Stimulated activated naive CD8-positive, alpha-beta T cell treated with anti-CD3 and anti-CD28 coated beads, Interleukin-15, amount 100 ng/mL, for 72 hours (primary cell): Measurements from ENCODE around the gene SMAD2.
"Not testable (repeated sequence)": the region's sequence is repeated elsewhere in the genome, so short reads cannot be mapped to it uniquely, and the experiment has no call there.

Experiments used
- ATAC-seq: fragments of 150-1000 bp; cut with Tn5 transposase; 2 replicates; pipeline ENCODE4 v1.10.0; 2021; ENCODE audit warnings: mild to moderate bottlenecking, moderate library complexity
- DNase-seq, 2 donors: peaks; one replicate each; pipeline ENCODE4 v3.0.0; 2021 to 2022
- H3K27ac Mint-ChIP-seq, 2 donors: one replicate each; pipeline ENCODE4 v1.8.0; 2022; ENCODE audit warnings: mild to moderate bottlenecking in 2 of 2, mixed read lengths in 2 of 2, moderate library complexity in 2 of 2
- H3K27me3 Mint-ChIP-seq: one replicate; pipeline ENCODE4 v1.8.0; 2022; ENCODE audit warnings: mixed read lengths
- H3K4me1 Mint-ChIP-seq: one replicate; pipeline ENCODE4 v1.8.0; 2022; ENCODE audit warnings: mild to moderate bottlenecking, mixed read lengths
- H3K4me3 Mint-ChIP-seq, 2 donors: one replicate each; pipeline ENCODE4 v1.8.0; 2022; ENCODE audit warnings: mild to moderate bottlenecking in 2 of 2, mixed read lengths in 2 of 2, moderate library complexity in 1 of 2
- H3K9me3 Mint-ChIP-seq, 2 donors: one replicate each; pipeline ENCODE4 v1.8.0; 2022; ENCODE audit warnings: mixed read lengths in 2 of 2

Gene SMAD2

DNA sequence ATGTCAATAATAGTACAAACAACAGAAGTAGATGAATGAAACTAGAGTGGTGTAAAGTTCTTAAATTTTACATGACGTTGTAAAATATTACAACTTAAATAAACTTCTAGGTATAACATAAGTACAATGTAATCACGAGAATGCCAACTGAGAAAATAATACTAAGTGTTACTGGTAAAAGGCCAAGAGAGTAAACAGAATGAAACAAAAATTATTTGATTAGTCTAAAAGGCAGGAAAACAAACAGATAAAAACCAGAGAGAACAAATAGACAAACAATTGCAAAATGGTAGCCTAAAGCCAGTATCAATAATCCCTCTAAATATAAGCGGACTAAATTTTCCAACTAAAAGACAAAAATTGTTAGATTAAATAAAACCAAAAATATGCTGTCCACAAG, 71.9 kb downstream of the SMAD2 start:
- no peak overlapping the region for H3K27ac Mint-ChIP-seq
- H3K4me1 Mint-ChIP-seq: peaks cover 5% of the 10 kb centered on the region
- ATAC-seq (no peak), DNase-seq (no peak)
- no peak overlapping the region for H3K4me3 Mint-ChIP-seq
- H3K9me3 Mint-ChIP-seq: peaks cover 12 to 33% of the 10 kb centered on the region in 2 donors
- H3K27me3 Mint-ChIP-seq: no peaks in the 10 kb centered on the region

- Mint-ChIP-seq H3K27me3 (no peaks in the 10 kb centered on the region), H3K9me3 (no peaks in the 10 kb centered on the region), H3K4me3 (no peak overlapping the region), H3K27ac (no peak overlapping the region), H3K4me1 (no peaks in the 10 kb centered on the region)
- ATAC-seq: no peak
- no peak for DNase-seq
These were observed 82.8 kb downstream of the SMAD2 start for GRCh38 chr18:47847635-47848034.

- H3K4me3 Mint-ChIP-seq: no peak overlapping the region
- ATAC-seq (no peak), DNase-seq (no peak)
- no peak overlapping the region for H3K27ac Mint-ChIP-seq
- no peaks in the 10 kb centered on the region for H3K27me3 Mint-ChIP-seq
- no peaks in the 10 kb centered on the region for H3K9me3 Mint-ChIP-seq
- no peaks in the 10 kb centered on the region for H3K4me1 Mint-ChIP-seq
These were observed 84.0 kb downstream of the SMAD2 start for GRCh38 chr18:47846431-47846830.

DNA sequence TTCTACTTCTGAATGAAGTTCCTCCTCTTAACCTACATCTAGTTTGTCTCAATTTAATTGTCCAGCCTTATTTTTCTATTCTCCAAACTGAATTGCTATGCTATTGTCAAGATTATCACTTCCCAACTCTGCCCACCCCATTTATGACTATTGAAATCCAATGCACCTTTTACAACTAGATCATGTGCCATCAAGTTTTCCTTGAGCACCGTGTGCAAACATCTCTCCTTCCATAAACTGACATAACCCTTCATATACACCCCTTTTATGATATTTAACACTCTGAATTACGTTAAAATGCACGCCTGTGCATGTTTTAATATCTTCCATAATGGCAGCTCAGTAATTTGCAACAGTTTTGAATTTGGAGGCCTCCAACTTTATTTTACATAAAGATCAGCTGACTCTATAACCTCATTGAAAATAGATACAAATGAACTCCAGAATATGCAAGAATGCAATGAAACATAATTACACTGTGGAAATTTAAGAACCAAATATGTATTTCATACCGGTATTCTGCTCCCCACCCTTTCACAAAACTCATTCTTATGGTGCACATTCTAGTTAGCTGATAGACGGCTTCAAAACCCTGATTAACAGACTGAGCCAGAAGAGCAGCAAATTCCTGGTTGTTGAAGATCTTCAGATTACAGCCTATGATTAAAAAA, 85.5 kb downstream of the SMAD2 start:
- Mint-ChIP-seq H3K4me1 (no peaks in the 10 kb centered on the region), H3K27me3 (no peaks in the 10 kb centered on the region), H3K4me3 (no peak overlapping the region), H3K9me3 (no peaks in the 10 kb centered on the region), H3K27ac (no peak overlapping the region)
- DNase-seq: no peak
- no peak for ATAC-seq

- Mint-ChIP-seq H3K27me3 (no peaks in the 10 kb centered on the region), H3K4me3 (no peak overlapping the region), H3K27ac (no peak overlapping the region), H3K9me3 (no peaks in the 10 kb centered on the region), H3K4me1 (no peaks in the 10 kb centered on the region)
- no peak for ATAC-seq
- no peak for DNase-seq
These were observed 87.6 kb downstream of the SMAD2 start for GRCh38 chr18:47842836-47843235.

- ATAC-seq: no peak
- H3K27ac Mint-ChIP-seq: no peak overlapping the region
- DNase-seq: no peak
- H3K9me3 Mint-ChIP-seq: no peaks in the 10 kb centered on the region
- H3K4me3 Mint-ChIP-seq: no peak overlapping the region
- H3K4me1 Mint-ChIP-seq: no peaks in the 10 kb centered on the region
- H3K27me3 Mint-ChIP-seq: no peaks in the 10 kb centered on the region
These were observed 92.1 kb downstream of the SMAD2 start for GRCh38 chr18:47838396-47838795.

DNA sequence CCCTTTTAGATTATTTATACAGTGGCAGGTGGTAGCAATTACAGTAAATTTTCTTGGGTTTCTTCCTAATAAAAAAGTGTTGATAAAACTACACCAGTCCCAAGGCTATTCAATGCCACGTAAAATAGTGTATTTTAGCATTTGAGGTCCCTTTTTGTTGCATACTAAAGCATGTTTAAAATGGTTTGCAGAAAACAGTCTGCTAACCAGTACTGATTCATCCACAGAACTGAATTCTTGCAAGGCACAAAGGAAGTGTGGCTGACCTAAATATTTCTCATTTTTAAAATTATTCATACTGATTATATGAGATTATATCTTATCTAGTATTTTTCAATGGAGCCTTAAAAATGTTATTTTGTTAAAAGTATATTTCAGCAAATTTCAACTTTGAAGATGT, 98.1 kb downstream of the SMAD2 start:
- ATAC-seq: no peak
- H3K27ac Mint-ChIP-seq: no peak overlapping the region
- H3K9me3 Mint-ChIP-seq: peaks cover 4 to 9% of the 10 kb centered on the region in 2 donors
- H3K27me3 Mint-ChIP-seq: no peaks in the 10 kb centered on the region
- no peak overlapping the region for H3K4me3 Mint-ChIP-seq
- no peaks in the 10 kb centered on the region for H3K4me1 Mint-ChIP-seq
- DNase-seq: no peak

- Mint-ChIP-seq H3K9me3 (peaks cover 4 to 9% of the 10 kb centered on the region in 2 donors), H3K27ac (no peak overlapping the region), H3K4me1 (no peaks in the 10 kb centered on the region), H3K4me3 (no peak overlapping the region), H3K27me3 (no peaks in the 10 kb centered on the region)
- ATAC-seq (no peak), DNase-seq (no peak)
These were observed 99.1 kb downstream of the SMAD2 start for GRCh38 chr18:47831351-47831750.

DNA sequence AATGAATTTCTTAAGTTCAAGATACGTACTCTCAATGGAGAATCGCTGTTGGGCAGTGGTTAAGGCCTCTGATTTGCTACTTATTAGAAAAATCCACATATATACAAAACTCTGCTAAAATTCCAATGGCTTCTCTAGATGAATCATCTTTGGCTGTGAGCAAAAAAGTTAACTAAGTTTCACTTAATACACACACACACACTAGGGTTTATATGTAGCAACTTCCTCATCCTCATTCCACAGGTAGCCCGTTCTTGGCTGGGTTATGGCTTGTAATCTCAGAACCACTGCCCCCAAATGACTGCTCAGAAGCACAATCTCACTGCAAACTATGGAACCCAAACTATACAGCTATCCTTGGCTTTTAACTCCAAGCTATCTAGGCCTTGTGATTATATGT, 99.7 kb downstream of the SMAD2 start:
- peak overlapping the region in 1 of 2 donors; percentile 19 for H3K27ac Mint-ChIP-seq

GRCh38 chr18:47829831-47830230, 100.6 kb downstream of the SMAD2 start:
- H3K4me1 Mint-ChIP-seq: no peaks in the 10 kb centered on the region
- ATAC-seq: no peak
- peaks cover 4 to 9% of the 10 kb centered on the region in 2 donors for H3K9me3 Mint-ChIP-seq

More for the DNA sequence above, 99.7 kb downstream of the SMAD2 start:
- H3K4me1 Mint-ChIP-seq: no peaks in the 10 kb centered on the region
- no peak for ATAC-seq
- H3K4me3 Mint-ChIP-seq: no peak overlapping the region
- no peaks in the 10 kb centered on the region for H3K27me3 Mint-ChIP-seq
- no peak for DNase-seq
- peaks cover 4 to 9% of the 10 kb centered on the region in 2 donors for H3K9me3 Mint-ChIP-seq

GRCh38 chr18:47828031-47828430, 102.4 kb downstream of the SMAD2 start:
- peak; percentile 72 for ATAC-seq
- not testable (repeated sequence) for H3K9me3 Mint-ChIP-seq, H3K4me3 Mint-ChIP-seq, H3K27me3 Mint-ChIP-seq, H3K4me1 Mint-ChIP-seq, DNase-seq
- H3K27ac Mint-ChIP-seq: peak overlapping the region in 1 of 2 donors; percentile 19

More at GRCh38 chr18:47829831-47830230, 100.6 kb downstream of the SMAD2 start:
- Mint-ChIP-seq H3K27me3 (no peaks in the 10 kb centered on the region), H3K27ac (no peak overlapping the region), H3K4me3 (no peak overlapping the region)
- no peak for DNase-seq

GRCh38 chr18:47826157-47827074, 104.0 kb downstream of the SMAD2 start:
- DNase-seq: no peak
- peaks cover 4 to 7% of the 10 kb centered on the region in 2 donors for H3K9me3 Mint-ChIP-seq
- H3K27ac Mint-ChIP-seq: no peak overlapping the region
- no peaks in the 10 kb centered on the region for H3K4me1 Mint-ChIP-seq
- H3K4me3 Mint-ChIP-seq: no peak overlapping the region
- no peak for ATAC-seq
- no peaks in the 10 kb centered on the region for H3K27me3 Mint-ChIP-seq

- Mint-ChIP-seq H3K4me3 (no peak overlapping the region), H3K4me1 (no peaks in the 10 kb centered on the region), H3K27ac (no peak overlapping the region), H3K27me3 (no peaks in the 10 kb centered on the region), H3K9me3 (no peaks in the 10 kb centered on the region)
- ATAC-seq: no peak
- no peak for DNase-seq
These were observed 109.1 kb downstream of the SMAD2 start for GRCh38 chr18:47821314-47821713.

- ATAC-seq: no peak
- no peaks in the 10 kb centered on the region for H3K4me1 Mint-ChIP-seq
These were observed 112.7 kb downstream of the SMAD2 start for GRCh38 chr18:47817795-47818077.

GRCh38 chr18:47817017-47817794, 113.3 kb downstream of the SMAD2 start:
- H3K27me3 Mint-ChIP-seq: no peaks in the 10 kb centered on the region
- no peak for ATAC-seq
- peaks cover 0 to 4% of the 10 kb centered on the region in 2 donors for H3K9me3 Mint-ChIP-seq
- no peaks in the 10 kb centered on the region for H3K4me1 Mint-ChIP-seq
- no peak for DNase-seq
- no peak overlapping the region for H3K27ac Mint-ChIP-seq
- no peak overlapping the region for H3K4me3 Mint-ChIP-seq

More at GRCh38 chr18:47817795-47818077, 112.7 kb downstream of the SMAD2 start:
- Mint-ChIP-seq H3K9me3 (no peaks in the 10 kb centered on the region), H3K27me3 (no peaks in the 10 kb centered on the region), H3K27ac (no peak overlapping the region), H3K4me3 (no peak overlapping the region)
- no peak for DNase-seq
